ENCODE data around the gene S100A5. TPM values are rescaled to one million over a fixed set of nuclear protein-coding genes. Genes with fewer than 3 reads are reported as not detected.

S100A5 gene
- total RNA-seq, 2 experiments from 2014 or later: 3.3 to 4.0 TPM

- POLR2A ChIA-PET: interaction anchor here (0.6 to 6.4 kb wide), 4 partner anchors 8 to 34 kb away, joined by 3 to 99 read pairs (median 57); partner anchors contain the start of genes S100A2 and S100A4
- CTCF ChIA-PET: interaction anchor here (1.7 to 6.3 kb wide), 4 partner anchors 26 to 34 kb away, joined by 5 to 269 read pairs (median 38); no protein-coding TSS in a partner anchor
Observed at GRCh38 chr1:153536671-153537375, 3.9 kb downstream of the S100A5 start.

GRCh38 chr1:153536012-153536670 is 4.6 kb downstream of the S100A5 start:
- Mint-ChIP-seq H3K4me3 (peak overlapping the region; percentile 95), H3K27ac (peak overlapping the region; percentile 96), H3K27me3 (no peaks in the 10 kb centered on the region), H3K36me3 (peaks cover 24% of the 10 kb centered on the region), H3K4me1 (ENCODE audit: low read depth) (peaks cover 74% of the 10 kb centered on the region), H3K9me3 (no peaks in the 10 kb centered on the region)
- ChIA-PET CTCF (interaction anchor here (1.3 to 6.3 kb wide), 6 partner anchors 8 to 102 kb away, joined by 3 to 269 read pairs (median 18); no protein-coding TSS in a partner anchor), POLR2A (interaction anchor here (0.6 to 6.4 kb wide), 11 partner anchors 8 to 443 kb away, joined by 3 to 99 read pairs (median 3); partner anchors contain the start of genes CHTOP, S100A2 and S100A4)
- DNase-seq: peak; percentile 90
- intact Hi-C loops (cut with micrococcal nuclease): loop anchor here (1.0 to 10.0 kb wide), 2 partner anchors 9 to 99 kb away; partner anchors contain the start of genes CHTOP and S100A4

More at GRCh38 chr1:153536671-153537375, 3.9 kb downstream of the S100A5 start:
- peak overlapping the region; percentile 96 for H3K27ac Mint-ChIP-seq
- peaks cover 74% of the 10 kb centered on the region for H3K4me1 Mint-ChIP-seq (ENCODE audit: low read depth)
- DNase-seq: no peak
- H3K36me3 Mint-ChIP-seq: peaks cover 24% of the 10 kb centered on the region
- peak overlapping the region; percentile 95 for H3K4me3 Mint-ChIP-seq
- no peaks in the 10 kb centered on the region for H3K9me3 Mint-ChIP-seq
- H3K27me3 Mint-ChIP-seq: no peaks in the 10 kb centered on the region
- intact Hi-C loops (cut with micrococcal nuclease): loop anchor here (1.0 to 10.0 kb wide), 2 partner anchors 8 to 98 kb away; partner anchors contain the start of genes CHTOP and S100A4

GRCh38 chr1:153535242-153536011 is 5.3 kb downstream of the S100A5 start, which contains the start of gene S100A6:
Gene S100A6, minus strand, starts transcription at chr1:153535991. Its CDS starts 652 bp downstream, at chr1:153535339.
- H3K27ac Mint-ChIP-seq: peak within 1 kb of the TSS; percentile 96
- intact Hi-C loops (cut with micrococcal nuclease): loop anchor here (1.0 to 10.0 kb wide), 2 partner anchors 10 to 99 kb away; partner anchors contain the start of genes CHTOP and S100A4
- no peaks in the 10 kb centered on the region for H3K27me3 Mint-ChIP-seq
- peak within 1 kb of the TSS; percentile 95 for H3K4me3 Mint-ChIP-seq
- H3K9me3 Mint-ChIP-seq: no peaks in the 10 kb centered on the region
- CTCF ChIA-PET: interaction anchor here (0.7 to 6.3 kb wide), 12 partner anchors 8 to 452 kb away, joined by 3 to 269 read pairs (median 4); partner anchors contain the start of gene S100A14
- POLR2A ChIA-PET: interaction anchor here (0.7 to 6.4 kb wide), 11 partner anchors 9 to 444 kb away, joined by 3 to 99 read pairs (median 3); partner anchors contain the start of genes CHTOP, S100A2 and S100A4
- peaks cover 73% of the 10 kb centered on the region for H3K4me1 Mint-ChIP-seq (ENCODE audit: low read depth)
- peaks cover 24% of the 10 kb centered on the region for H3K36me3 Mint-ChIP-seq
- DNase-seq: peak; percentile 71

- CTCF ChIA-PET: interaction anchor here (0.7 to 6.3 kb wide), 13 partner anchors 9 to 452 kb away, joined by 3 to 269 read pairs (median 4); partner anchors contain the start of genes S100A14 and S100A2
- POLR2A ChIA-PET: interaction anchor here (1.3 to 6.4 kb wide), 7 partner anchors 10 to 127 kb away, joined by 3 to 99 read pairs (median 17); partner anchors contain the start of genes CHTOP, S100A2 and S100A4
Observed at GRCh38 chr1:153534925-153535241, 5.9 kb downstream of the S100A5 start.

GRCh38 chr1:153534226-153534924 is 6.4 kb downstream of the S100A5 start:
- POLR2A ChIA-PET: interaction anchor here (0.6 to 6.4 kb wide), 7 partner anchors 10 to 745 kb away, joined by 3 to 99 read pairs (median 17); partner anchors contain the start of genes CHTOP, S100A2 and S100A4
- peak overlapping the region; percentile 91 for H3K4me3 Mint-ChIP-seq
- intact Hi-C loops (cut with micrococcal nuclease): loop anchor here (10.0 kb wide), 1 partner anchor 100 kb away; the partner anchor contains the start of gene CHTOP
- H3K9me3 Mint-ChIP-seq: no peaks in the 10 kb centered on the region
- peaks cover 64% of the 10 kb centered on the region for H3K4me1 Mint-ChIP-seq (ENCODE audit: low read depth)
- no peak for DNase-seq
- H3K27me3 Mint-ChIP-seq: no peaks in the 10 kb centered on the region
- CTCF ChIA-PET: interaction anchor here (0.7 to 6.3 kb wide), 17 partner anchors 9 to 453 kb away, joined by 3 to 269 read pairs (median 4); partner anchors contain the start of genes S100A14, S100A2 and S100A4
- peak overlapping the region; percentile 96 for H3K27ac Mint-ChIP-seq
- H3K36me3 Mint-ChIP-seq: peaks cover 24% of the 10 kb centered on the region

More at GRCh38 chr1:153534925-153535241, 5.9 kb downstream of the S100A5 start:
- H3K4me3 Mint-ChIP-seq: peak overlapping the region; percentile 91
- intact Hi-C loops (cut with micrococcal nuclease): loop anchor here (10.0 kb wide), 1 partner anchor 100 kb away; the partner anchor contains the start of gene CHTOP
- no peaks in the 10 kb centered on the region for H3K27me3 Mint-ChIP-seq
- peak overlapping the region; percentile 96 for H3K27ac Mint-ChIP-seq
- no peaks in the 10 kb centered on the region for H3K9me3 Mint-ChIP-seq
- DNase-seq: no peak
- peaks cover 69% of the 10 kb centered on the region for H3K4me1 Mint-ChIP-seq (ENCODE audit: low read depth)
- H3K36me3 Mint-ChIP-seq: peaks cover 24% of the 10 kb centered on the region

- peaks cover 24% of the 10 kb centered on the region for H3K36me3 Mint-ChIP-seq
- H3K4me3 Mint-ChIP-seq: peak overlapping the region; percentile 91
- CTCF ChIA-PET: interaction anchor here (0.7 to 6.3 kb wide), 18 partner anchors 8 to 138 kb away, joined by 3 to 269 read pairs (median 12); partner anchors contain the start of genes CHTOP, ILF2, S100A14 and S100A16
- H3K27ac Mint-ChIP-seq: peak overlapping the region; percentile 96
- H3K9me3 Mint-ChIP-seq: no peaks in the 10 kb centered on the region
- H3K27me3 Mint-ChIP-seq: no peaks in the 10 kb centered on the region
- peak; percentile 42 for DNase-seq
- intact Hi-C loops (cut with micrococcal nuclease): loop anchor here (1.0 to 10.0 kb wide), 5 partner anchors 13 to 138 kb away; partner anchors contain the start of gene CHTOP
- POLR2A ChIA-PET: interaction anchor here (2.7 to 6.4 kb wide), 4 partner anchors 11 to 101 kb away, joined by 21 to 99 read pairs (median 60); partner anchors contain the start of genes CHTOP, S100A2 and S100A4
- H3K4me1 Mint-ChIP-seq (ENCODE audit: low read depth): peaks cover 63% of the 10 kb centered on the region
Observed at GRCh38 chr1:153533689-153534201, 7.0 kb downstream of the S100A5 start.

- peaks cover 24% of the 10 kb centered on the region for H3K36me3 Mint-ChIP-seq
- DNase-seq: peak; percentile 90
- ChIA-PET POLR2A (interaction anchor here (1.2 to 6.4 kb wide), 5 partner anchors 12 to 101 kb away, joined by 3 to 99 read pairs (median 24); partner anchors contain the start of genes CHTOP, S100A2 and S100A4), CTCF (interaction anchor here (0.6 to 6.3 kb wide), 34 partner anchors 7 to 604 kb away, joined by 3 to 269 read pairs (median 6); partner anchors contain the start of genes CHTOP, ILF2, RAB13 and S100A14)
- no peaks in the 10 kb centered on the region for H3K27me3 Mint-ChIP-seq
- H3K27ac Mint-ChIP-seq: peak overlapping the region; percentile 96
- intact Hi-C loops (cut with micrococcal nuclease): loop anchor here (1.0 to 10.0 kb wide), 6 partner anchors 14 to 138 kb away; partner anchors contain the start of gene CHTOP
- H3K9me3 Mint-ChIP-seq: no peaks in the 10 kb centered on the region
- H3K4me1 Mint-ChIP-seq (ENCODE audit: low read depth): peaks cover 58% of the 10 kb centered on the region
- peak overlapping the region; percentile 91 for H3K4me3 Mint-ChIP-seq
Observed at GRCh38 chr1:153532769-153533599, 7.8 kb downstream of the S100A5 start.

- peak; percentile 75 for DNase-seq
- H3K9me3 Mint-ChIP-seq: no peaks in the 10 kb centered on the region
- H3K27ac Mint-ChIP-seq: peak overlapping the region; percentile 96
- peak overlapping the region; percentile 91 for H3K4me3 Mint-ChIP-seq
- peaks cover 24% of the 10 kb centered on the region for H3K36me3 Mint-ChIP-seq
- ChIA-PET CTCF (interaction anchor here (0.7 to 6.3 kb wide), 32 partner anchors 8 to 459 kb away, joined by 3 to 269 read pairs (median 5); partner anchors contain the start of genes CHTOP, ILF2, RAB13 and RPS27), POLR2A (interaction anchor here (0.6 to 6.4 kb wide), 8 partner anchors 12 to 459 kb away, joined by 3 to 99 read pairs (median 12); partner anchors contain the start of genes CHTOP, RPS27, S100A2 and S100A4)
- peaks cover 54% of the 10 kb centered on the region for H3K4me1 Mint-ChIP-seq (ENCODE audit: low read depth)
- no peaks in the 10 kb centered on the region for H3K27me3 Mint-ChIP-seq
- intact Hi-C loops (cut with micrococcal nuclease): loop anchor here (1.0 to 10.0 kb wide), 4 partner anchors 15 to 103 kb away; partner anchors contain the start of gene CHTOP
Observed at GRCh38 chr1:153532181-153532580, 8.6 kb downstream of the S100A5 start.

- peaks cover 49% of the 10 kb centered on the region for H3K4me1 Mint-ChIP-seq (ENCODE audit: low read depth)
Observed at GRCh38 chr1:153531638-153532037, 9.1 kb downstream of the S100A5 start.

More at GRCh38 chr1:153531638-153532037, 9.1 kb downstream of the S100A5 start:
- DNase-seq: no peak
- intact Hi-C loops (cut with micrococcal nuclease): loop anchor here (1.0 to 10.0 kb wide), 4 partner anchors 15 to 103 kb away; partner anchors contain the start of gene CHTOP
- Mint-ChIP-seq H3K27ac (peak overlapping the region; percentile 96), H3K4me3 (no peak overlapping the region), H3K36me3 (peaks cover 24% of the 10 kb centered on the region), H3K27me3 (no peaks in the 10 kb centered on the region), H3K9me3 (no peaks in the 10 kb centered on the region)
- POLR2A ChIA-PET: interaction anchor here (0.6 to 6.4 kb wide), 7 partner anchors 13 to 459 kb away, joined by 3 to 99 read pairs (median 21); partner anchors contain the start of genes CHTOP, RPS27, S100A2 and S100A4
- CTCF ChIA-PET: interaction anchor here (0.6 to 6.3 kb wide), 30 partner anchors 8 to 459 kb away, joined by 3 to 269 read pairs (median 6); partner anchors contain the start of genes CHTOP, ILF2, RAB13 and RPS27
